Measurements from ENCODE around the gene CD8A. TPM values are rescaled to one million over a fixed set of nuclear protein-coding genes. Genes with fewer than 3 reads are reported as not detected.

CD8A gene
- total RNA-seq: not detected in 2 replicates

DNA sequence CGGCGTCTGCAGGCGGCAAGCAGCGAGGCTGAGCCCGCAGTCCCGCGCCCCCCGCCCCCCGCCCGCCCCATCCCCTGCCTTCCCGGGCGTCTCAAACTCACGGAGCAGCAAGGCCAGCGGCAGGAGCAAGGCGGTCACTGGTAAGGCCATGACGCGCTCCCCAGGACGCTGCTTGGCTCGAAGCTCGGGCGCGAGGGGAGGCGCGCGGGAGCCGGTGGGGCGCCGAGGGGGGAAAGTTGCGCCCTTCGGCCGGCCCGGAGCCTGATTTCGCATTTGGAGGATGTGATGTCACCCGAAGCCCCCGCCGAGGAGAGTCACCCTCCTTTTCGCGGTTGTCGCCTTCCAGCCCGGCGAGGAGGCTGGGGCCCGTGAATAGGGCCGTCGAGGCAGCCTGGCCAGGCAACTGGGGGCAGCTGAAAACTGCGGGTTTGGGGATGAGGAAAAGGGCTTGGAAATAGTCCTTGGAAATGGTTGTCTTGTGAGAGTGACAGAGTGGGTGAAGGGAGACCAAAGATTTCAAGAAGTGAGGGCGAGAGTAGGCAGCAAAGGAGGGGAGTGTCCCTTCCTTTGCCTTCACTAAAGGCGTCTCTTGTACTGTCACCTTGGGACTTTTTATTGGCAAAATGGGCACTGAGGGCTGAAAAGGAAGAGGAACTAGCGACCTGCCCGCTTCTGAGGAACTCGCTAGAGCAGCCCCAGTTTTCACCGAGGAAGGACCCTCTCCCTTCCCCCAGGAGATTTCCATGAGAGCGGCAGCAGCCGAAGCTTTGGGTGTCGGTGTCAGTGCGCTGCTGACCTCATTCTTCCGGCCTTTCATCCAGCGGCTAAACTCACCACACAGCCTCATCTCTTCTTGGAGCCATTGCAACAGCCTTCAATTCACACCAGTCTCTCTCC, at the start of gene CD8A:
Gene CD8A, minus strand, starts transcription at position 238 of the 897 bp plus-strand sequence. Its CDS starts 88 bp downstream, at position 150.

Other genes starting within 250 kb of the CD8A start
- gene CHMP3, start 227.5 kb downstream of the CD8A start, total RNA-seq: 85.8 and 96.9 TPM in 2 replicates
- gene RNF103, start 167.0 kb downstream of the CD8A start, total RNA-seq: 37.3 and 38.1 TPM in 2 replicates
- 102 and 113 TPM in 2 replicates for gene RMND5A, start 70.6 kb downstream of the CD8A start, total RNA-seq
- not detected in 2 replicates for gene CD8B, start 71.0 kb upstream of the CD8A start, total RNA-seq
- 0.52 and 0.87 TPM in 2 replicates for gene RGPD1, start 151.2 kb upstream of the CD8A start, total RNA-seq
- 0.11 and 1.7 TPM in 2 replicates for gene PLGLB1, start 230.9 kb upstream of the CD8A start, total RNA-seq

Data from dermis lymphatic vessel endothelial cell (primary cell).